ENCODE data around the gene GCNT4. TPM values are rescaled to one million over a fixed set of nuclear protein-coding genes. Genes with fewer than 3 reads are reported as not detected.

Gene GCNT4
- total RNA-seq, 1 experiment from 2014 or later: 4.5 TPM

DNA sequence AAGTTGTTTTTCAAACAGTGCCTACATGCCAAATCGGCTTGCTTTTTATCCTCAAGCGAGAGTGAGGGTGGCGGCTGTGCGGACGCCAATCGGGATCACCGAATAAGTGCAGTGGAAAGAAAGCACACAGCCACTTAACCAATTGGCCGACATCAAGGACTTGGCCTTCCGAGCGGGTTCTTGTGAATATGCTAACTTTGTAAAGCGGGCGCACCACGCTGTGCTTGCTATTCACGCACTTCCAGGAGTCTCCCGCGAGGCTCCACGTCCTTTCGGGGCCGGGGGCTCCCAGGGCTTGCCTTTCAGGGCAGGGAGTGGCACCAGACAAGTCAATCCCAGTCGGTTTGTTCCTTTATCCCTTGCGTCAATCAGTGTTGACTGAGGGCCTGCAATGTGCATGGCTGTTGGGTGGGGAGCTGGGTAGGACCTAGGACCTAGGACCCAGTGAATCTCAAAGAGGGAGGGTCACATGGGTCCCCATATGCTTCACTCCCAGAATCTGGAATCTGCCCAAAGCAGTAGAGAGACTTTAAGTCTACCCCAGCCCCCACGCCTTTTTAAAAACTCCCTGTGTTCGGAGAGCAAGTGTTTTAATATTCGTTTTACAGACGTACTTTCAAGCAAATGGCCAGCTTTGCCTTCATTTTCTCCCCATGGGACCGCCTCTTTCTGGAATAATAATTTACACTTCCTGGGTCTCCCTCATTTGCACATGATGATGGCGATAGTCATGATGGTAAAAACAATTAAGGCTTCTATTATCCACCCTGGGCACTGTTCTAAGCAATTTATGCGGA is 2.0 kb upstream of the GCNT4 start:
- Mint-ChIP-seq H3K4me3 (ENCODE audit: low read depth, unreplicated experiment) (peak overlapping the region; percentile 79), H3K9me3 (ENCODE audit: low read depth, unreplicated experiment) (no peaks in the 10 kb centered on the region), H3K27ac (ENCODE audit: unreplicated experiment) (peak overlapping the region; percentile 59), H3K27me3 (ENCODE audit: unreplicated experiment) (no peaks in the 10 kb centered on the region), H3K4me1 (ENCODE audit: low read depth, unreplicated experiment) (peaks cover 64% of the 10 kb centered on the region), H3K36me3 (ENCODE audit: insufficient read depth, unreplicated experiment) (peaks cover 37% of the 10 kb centered on the region)
- intact Hi-C loops (cut with micrococcal nuclease; ENCODE audit: unreplicated experiment): loop anchor here (5.0 to 10.0 kb wide), 3 partner anchors 107 to 283 kb away; partner anchors contain the start of genes ANKRD31 and HMGCR
- CTCF ChIA-PET: interaction anchor here (0.8 to 1.0 kb wide), 3 partner anchors 26 to 117 kb away, joined by 3 read pairs; no protein-coding TSS in a partner anchor
- TF ChIP-seq, protein P1, sequence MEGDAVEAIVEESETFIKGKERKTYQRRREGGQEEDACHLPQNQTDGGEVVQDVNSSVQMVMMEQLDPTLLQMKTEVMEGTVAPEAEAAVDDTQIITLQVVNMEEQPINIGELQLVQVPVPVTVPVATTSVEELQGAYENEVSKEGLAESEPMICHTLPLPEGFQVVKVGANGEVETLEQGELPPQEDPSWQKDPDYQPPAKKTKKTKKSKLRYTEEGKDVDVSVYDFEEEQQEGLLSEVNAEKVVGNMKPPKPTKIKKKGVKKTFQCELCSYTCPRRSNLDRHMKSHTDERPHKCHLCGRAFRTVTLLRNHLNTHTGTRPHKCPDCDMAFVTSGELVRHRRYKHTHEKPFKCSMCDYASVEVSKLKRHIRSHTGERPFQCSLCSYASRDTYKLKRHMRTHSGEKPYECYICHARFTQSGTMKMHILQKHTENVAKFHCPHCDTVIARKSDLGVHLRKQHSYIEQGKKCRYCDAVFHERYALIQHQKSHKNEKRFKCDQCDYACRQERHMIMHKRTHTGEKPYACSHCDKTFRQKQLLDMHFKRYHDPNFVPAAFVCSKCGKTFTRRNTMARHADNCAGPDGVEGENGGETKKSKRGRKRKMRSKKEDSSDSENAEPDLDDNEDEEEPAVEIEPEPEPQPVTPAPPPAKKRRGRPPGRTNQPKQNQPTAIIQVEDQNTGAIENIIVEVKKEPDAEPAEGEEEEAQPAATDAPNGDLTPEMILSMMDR (IDR thresholded peaks at IDR 0.05; ENCODE audit: unreplicated experiment): no peak
- DNase-seq: peak; percentile 39
- BruUV-seq (replicated peaks): no TSS peak

DNA sequence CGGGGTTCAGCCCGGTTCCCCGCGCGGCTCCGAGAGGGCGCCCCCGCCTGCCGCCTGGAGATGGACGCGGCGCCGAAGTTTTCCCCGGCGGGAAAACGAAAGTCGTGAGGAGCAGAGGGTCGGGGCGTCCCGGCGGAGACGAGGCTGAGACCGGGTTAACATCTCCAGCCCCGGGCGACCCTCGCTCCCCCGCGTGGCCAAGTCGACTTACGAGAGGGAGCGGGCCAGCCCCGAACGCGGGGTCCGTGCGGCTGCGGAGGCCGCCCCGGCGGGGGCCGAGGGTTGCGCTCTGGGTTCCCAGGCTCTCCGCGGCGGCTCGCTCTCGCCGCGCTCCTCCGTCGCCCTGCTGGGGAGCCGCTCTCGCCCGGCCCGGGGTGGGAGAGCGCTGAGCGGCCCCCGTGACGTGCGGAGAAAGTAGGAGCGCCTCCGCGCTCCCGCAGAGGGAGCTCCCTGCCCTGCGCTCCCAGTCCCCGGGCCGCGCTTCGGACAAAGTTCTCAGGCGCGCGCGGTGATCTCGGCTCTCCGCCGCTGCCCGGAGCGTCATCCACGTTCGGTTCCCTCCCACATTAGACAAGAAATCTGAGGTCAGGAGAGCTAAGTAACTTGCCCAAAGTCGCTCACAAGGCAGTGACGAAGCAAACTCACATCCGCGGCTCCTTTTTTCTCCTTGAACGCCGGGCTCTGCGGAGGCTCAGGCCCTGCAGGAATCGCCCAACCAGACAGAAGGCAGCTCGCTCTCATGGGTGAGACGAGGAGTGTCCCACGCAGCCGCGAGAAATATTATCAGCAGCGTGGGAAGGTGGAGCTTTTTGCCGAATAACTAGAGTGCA is 1.2 kb upstream of the GCNT4 start:
- H3K4me3 Mint-ChIP-seq (ENCODE audit: low read depth, unreplicated experiment): peak overlapping the region; percentile 79
- H3K27ac Mint-ChIP-seq (ENCODE audit: unreplicated experiment): peak overlapping the region; percentile 59
- intact Hi-C loops (cut with micrococcal nuclease; ENCODE audit: unreplicated experiment): loop anchor here (5.0 to 10.0 kb wide), 3 partner anchors 106 to 284 kb away; partner anchors contain the start of genes ANKRD31 and HMGCR
- H3K27me3 Mint-ChIP-seq (ENCODE audit: unreplicated experiment): no peaks in the 10 kb centered on the region
- H3K9me3 Mint-ChIP-seq (ENCODE audit: low read depth, unreplicated experiment): no peaks in the 10 kb centered on the region
- peaks cover 70% of the 10 kb centered on the region for H3K4me1 Mint-ChIP-seq (ENCODE audit: low read depth, unreplicated experiment)
- CTCF ChIA-PET: interaction anchor here (0.8 to 1.8 kb wide), 3 partner anchors 99 to 119 kb away, joined by 3 to 7 read pairs (median 3); no protein-coding TSS in a partner anchor
- TF ChIP-seq, protein P1 (IDR thresholded peaks at IDR 0.05; ENCODE audit: unreplicated experiment): no peak
- H3K36me3 Mint-ChIP-seq (ENCODE audit: insufficient read depth, unreplicated experiment): peaks cover 37% of the 10 kb centered on the region
- BruUV-seq (replicated peaks): no TSS peak
- peak; percentile 76 for DNase-seq

DNA sequence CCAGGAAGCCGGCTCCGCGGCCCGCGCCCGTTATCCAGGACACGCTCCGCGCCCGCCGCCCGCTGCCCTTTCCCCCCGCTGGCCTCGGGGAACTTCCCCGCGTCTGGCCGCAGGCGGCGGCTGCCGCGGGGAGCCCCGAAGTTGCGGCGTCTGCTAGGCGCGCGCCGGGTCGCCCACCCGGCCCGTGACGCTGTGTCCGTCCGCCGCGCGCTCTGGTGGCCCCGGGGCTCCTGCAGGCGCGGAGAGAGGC is 621 bp upstream of the GCNT4 start:
- CTCF ChIA-PET: interaction anchor here (1.8 kb wide), 1 partner anchor 118 kb away, joined by 7 read pairs; no protein-coding TSS in a partner anchor
- BruUV-seq (replicated peaks): no TSS peak
- DNase-seq: no peak
- Mint-ChIP-seq H3K36me3 (ENCODE audit: insufficient read depth, unreplicated experiment) (peaks cover 37% of the 10 kb centered on the region), H3K4me3 (ENCODE audit: low read depth, unreplicated experiment) (peak overlapping the region; percentile 79), H3K27ac (ENCODE audit: unreplicated experiment) (no peak overlapping the region), H3K4me1 (ENCODE audit: low read depth, unreplicated experiment) (peaks cover 76% of the 10 kb centered on the region), H3K27me3 (ENCODE audit: unreplicated experiment) (no peaks in the 10 kb centered on the region), H3K9me3 (ENCODE audit: low read depth, unreplicated experiment) (no peaks in the 10 kb centered on the region)
- intact Hi-C loops (cut with micrococcal nuclease; ENCODE audit: unreplicated experiment): loop anchor here (5.0 to 10.0 kb wide), 3 partner anchors 106 to 284 kb away; partner anchors contain the start of genes ANKRD31 and HMGCR
- TF ChIP-seq, protein P1 (IDR thresholded peaks at IDR 0.05; ENCODE audit: unreplicated experiment): no peak

DNA sequence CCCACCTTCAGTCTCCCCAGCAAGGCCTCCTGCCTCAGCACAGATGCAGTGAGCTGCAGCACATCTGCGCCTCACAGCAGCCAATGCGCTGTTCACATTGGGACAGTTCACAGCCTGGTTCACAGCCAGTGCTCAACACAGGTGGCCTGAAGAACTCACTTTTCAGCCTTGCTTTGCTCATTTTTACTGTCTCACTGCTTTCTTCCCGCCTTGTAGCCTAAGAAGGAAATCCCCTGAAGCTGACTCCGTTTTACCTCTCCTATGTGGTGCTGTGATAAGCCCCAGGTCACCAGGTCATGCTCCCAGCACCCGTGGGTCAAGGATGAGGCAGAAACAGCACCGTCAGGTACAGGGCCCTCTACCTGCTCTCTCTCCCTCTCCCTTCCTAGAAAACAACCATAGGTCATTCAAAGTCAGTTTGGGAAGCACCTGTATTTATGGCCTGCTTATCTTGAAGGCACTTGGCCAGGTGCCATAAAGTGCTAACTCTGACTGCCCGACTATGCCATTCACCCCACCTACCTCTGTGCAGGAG is 1.1 kb downstream of the GCNT4 start:
- peak; percentile 49 for DNase-seq
- CTCF ChIA-PET: interaction anchor here (2.4 kb wide), 1 partner anchor 116 kb away, joined by 14 read pairs; no protein-coding TSS in a partner anchor
- peaks cover 76% of the 10 kb centered on the region for H3K4me1 Mint-ChIP-seq (ENCODE audit: low read depth, unreplicated experiment)

More for the DNA sequence above, 1.1 kb downstream of the GCNT4 start:
- no TSS peak for BruUV-seq (replicated peaks)
- no peaks in the 10 kb centered on the region for H3K9me3 Mint-ChIP-seq (ENCODE audit: low read depth, unreplicated experiment)
- H3K36me3 Mint-ChIP-seq (ENCODE audit: insufficient read depth, unreplicated experiment): peaks cover 37% of the 10 kb centered on the region
- H3K27me3 Mint-ChIP-seq (ENCODE audit: unreplicated experiment): no peaks in the 10 kb centered on the region
- peak overlapping the region; percentile 58 for H3K27ac Mint-ChIP-seq (ENCODE audit: unreplicated experiment)
- H3K4me3 Mint-ChIP-seq (ENCODE audit: low read depth, unreplicated experiment): peak overlapping the region; percentile 79
- intact Hi-C loops (cut with micrococcal nuclease; ENCODE audit: unreplicated experiment): loop anchor here (5.0 to 10.0 kb wide), 3 partner anchors 104 to 286 kb away; partner anchors contain the start of genes ANKRD31 and HMGCR
- TF ChIP-seq, protein P1 (IDR thresholded peaks at IDR 0.05; ENCODE audit: unreplicated experiment): no peak

All from Calu3 (cell line).